Endothelial cell of umbilical vein (primary cell): ENCODE measurements around the gene CPO.

Experiments used
- CTCF ChIP-seq, 2 donors: IDR thresholded peaks; 1 replicate in 1 of 2; 2 replicates in 1 of 2; pipeline ENCODE4 v1.5.1; 2011; ENCODE audit warnings: low read length in 2 of 2, mild to moderate bottlenecking in 2 of 2, moderate library complexity in 2 of 2, control low read depth in 1 of 2, inconsistent platforms in 1 of 2, low read depth in 1 of 2; ENCODE audit not compliant: insufficient read depth in 1 of 2; ENCODE audit errors: extremely low read depth in 1 of 2
- EZH2 ChIP-seq: IDR thresholded peaks from 2 replicates; pipeline ENCODE4 v1.6.1; 2012; ENCODE audit warnings: borderline replicate concordance, low read depth, mild to moderate bottlenecking, moderate library complexity, low read length, inconsistent platforms; ENCODE audit not compliant: severe bottlenecking
- FOS ChIP-seq: IDR thresholded peaks from 2 replicates; pipeline ENCODE4 v1.6.1; 2011; ENCODE audit warnings: mild to moderate bottlenecking, low read length, moderate library complexity, borderline replicate concordance; ENCODE audit not compliant: insufficient read depth
- GATA2 ChIP-seq: IDR thresholded peaks from 2 replicates; pipeline ENCODE4 v1.7.0; 2011; ENCODE audit warnings: low read depth, mild to moderate bottlenecking, moderate library complexity, mixed read lengths, low read length; ENCODE audit not compliant: insufficient read length, insufficient read depth
- MAX ChIP-seq: IDR thresholded peaks from 2 replicates; pipeline ENCODE4 v1.6.1; 2011; ENCODE audit not compliant: insufficient read depth, insufficient read length
- POLR2A ChIP-seq: IDR thresholded peaks from 2 replicates; pipeline ENCODE4 v1.6.1; 2012; ENCODE audit warnings: low read depth, mild to moderate bottlenecking, control low read depth, low read length
- POLR2AphosphoS5 ChIP-seq: IDR thresholded peaks from 2 replicates; pipeline ENCODE4 v1.6.1; 2012; ENCODE audit warnings: low read depth, mild to moderate bottlenecking, control low read depth, low read length, moderate library complexity; ENCODE audit not compliant: insufficient read depth

- no peak for TF ChIP-seq POLR2A
- TF ChIP-seq CTCF (IDR thresholded peaks at IDR 0.05; ENCODE audit: extremely low read depth in 1 of 2, insufficient read depth in 1 of 2, low read depth in 1 of 2, low read length in 2 of 2), result no peak
- no peak for TF ChIP-seq GATA2
- TF ChIP-seq MAX, result no peak
- no peak for TF ChIP-seq POLR2AphosphoS5
- no peak for TF ChIP-seq FOS
- TF ChIP-seq EZH2, result no peak
Measured at GRCh38 chr2:206890926-206891325, 48.4 kb upstream of the CPO start.
